GM18907 (cell line): Measurements from ENCODE around the gene KCNJ15.
"Not testable (repeated sequence)": the region's sequence is repeated elsewhere in the genome, so short reads cannot be mapped to it uniquely, and the experiment has no call there.

ENCODE experiments used
- ATAC-seq: cut with Tn5 transposase; IDR thresholded peaks from one replicate; pipeline ENCODE4 v1.9.1; 2021; ENCODE audit warnings: mild to moderate bottlenecking, moderate library complexity; ENCODE audit not compliant: unreplicated experiment

Gene KCNJ15

DNA sequence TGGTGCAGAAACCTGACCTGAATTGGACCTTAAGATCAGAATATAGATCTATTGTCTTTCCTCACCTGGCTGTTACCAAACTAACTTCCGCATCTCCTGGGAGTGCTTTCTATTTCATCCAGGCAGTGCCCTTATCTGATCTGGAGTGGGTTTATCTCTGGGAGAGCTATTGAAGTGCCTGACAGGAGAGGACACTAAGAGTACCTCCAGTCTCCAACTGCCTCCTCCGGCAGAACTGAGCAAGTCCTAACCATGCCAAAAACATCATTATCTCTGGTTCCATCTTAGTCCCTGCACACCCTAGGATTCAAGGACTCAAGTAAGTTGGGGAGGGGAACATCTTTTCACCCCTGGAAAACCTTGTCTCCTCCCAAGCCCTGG is 12.4 kb upstream of the KCNJ15 start:
- ATAC-seq = no peak

DNA sequence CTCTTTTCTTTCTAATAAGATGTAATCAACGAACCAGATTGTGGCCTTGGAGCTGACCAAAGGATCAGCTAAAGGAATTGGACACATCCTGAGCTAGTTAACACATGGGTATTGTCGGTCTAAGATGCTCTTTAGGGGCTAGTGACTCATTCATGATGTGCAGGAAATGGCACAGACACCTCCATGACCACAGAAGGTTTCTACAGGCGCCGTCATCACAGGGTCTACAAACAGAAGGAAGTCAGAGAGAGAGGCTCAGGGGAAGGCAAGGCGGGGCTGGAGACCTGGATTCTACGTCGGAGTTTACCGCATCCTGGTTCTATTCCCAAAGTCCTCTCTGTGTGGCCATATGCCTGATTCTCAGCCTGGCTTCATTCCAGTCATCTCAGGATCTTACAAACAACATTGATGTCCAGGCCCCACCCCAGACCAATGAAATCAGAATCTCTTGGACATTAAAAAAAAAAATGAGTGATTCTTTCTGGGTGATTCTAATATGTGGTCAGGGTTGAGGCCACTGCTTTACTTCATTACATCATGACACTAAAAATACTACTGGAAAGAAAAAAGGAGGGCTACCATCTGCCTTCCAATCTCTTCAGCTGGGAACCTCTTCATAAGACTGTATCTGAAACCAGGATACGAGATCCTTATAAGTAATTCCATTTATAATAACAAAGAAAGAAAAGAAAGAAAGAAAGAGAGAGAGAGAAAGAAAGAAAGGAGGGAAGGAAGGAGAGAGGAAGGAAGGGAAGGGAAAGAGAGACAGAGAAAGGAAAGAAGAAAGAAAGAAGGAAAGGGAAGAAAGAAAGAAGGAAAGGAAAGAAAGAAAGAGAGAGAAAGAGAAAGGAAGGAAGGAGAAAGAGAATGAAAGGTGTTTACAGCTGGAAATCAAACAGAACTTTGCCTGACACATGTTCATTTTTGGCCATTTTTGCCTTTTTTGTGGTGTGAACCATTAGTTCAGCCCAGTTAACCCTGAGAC is 11.6 kb upstream of the KCNJ15 start:
- peak; percentile 89 for ATAC-seq

- ATAC-seq = no peak
Measured at GRCh38 chr21:38246511-38246910, 10.3 kb upstream of the KCNJ15 start.

DNA sequence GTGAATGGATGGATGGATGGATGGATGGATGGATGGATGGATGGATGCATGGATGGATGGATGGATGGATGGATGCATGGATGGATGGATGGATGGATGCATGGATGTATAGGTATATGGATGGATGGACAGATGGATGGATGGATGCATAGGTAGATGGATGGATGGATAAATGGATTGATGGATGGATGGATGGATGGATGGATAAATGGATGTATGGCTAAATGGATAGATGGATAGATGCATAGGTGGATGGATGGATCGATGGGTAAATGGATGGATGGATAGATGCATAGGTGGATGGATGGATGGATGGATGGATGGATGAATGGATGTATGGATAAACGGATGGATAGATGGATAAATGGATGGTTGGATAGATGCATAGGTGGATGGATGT is 9.7 kb upstream of the KCNJ15 start:
- ATAC-seq = not testable (repeated sequence)

DNA sequence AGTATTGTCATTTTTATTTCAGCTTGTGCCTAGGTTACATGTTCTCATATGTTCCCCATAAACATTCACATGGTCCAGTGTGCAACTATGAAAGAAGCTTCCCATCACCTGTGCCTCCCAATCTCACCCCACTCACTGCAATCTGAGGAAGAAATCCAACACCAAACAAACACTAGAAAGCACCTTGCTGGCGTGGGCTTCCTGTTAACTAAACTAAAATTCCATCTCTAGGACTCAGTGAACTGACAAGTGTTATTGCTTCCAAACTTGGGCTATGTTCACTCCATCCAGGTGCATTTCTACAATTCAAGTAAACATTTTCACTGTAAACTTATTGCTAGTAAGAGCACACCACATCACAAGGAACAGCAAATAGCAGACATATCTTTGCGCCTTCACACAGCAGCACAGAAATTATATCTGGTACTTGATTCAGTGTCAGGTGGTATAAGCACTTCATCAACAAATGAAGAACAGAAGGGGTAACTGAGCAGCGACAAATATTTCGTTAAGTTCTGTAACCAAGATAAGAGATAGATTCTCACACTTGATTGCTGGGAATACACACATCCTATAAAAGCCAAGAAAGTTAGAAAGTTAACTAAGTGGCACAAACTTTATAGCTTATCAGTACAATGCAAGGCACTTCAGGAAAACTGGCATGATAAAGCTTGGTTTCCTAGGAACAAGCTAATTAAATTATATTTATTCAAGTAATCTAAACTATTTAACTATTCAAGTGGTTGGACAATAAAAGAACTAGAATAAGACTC is 8.9 kb upstream of the KCNJ15 start:
- ATAC-seq = no peak

- peak; percentile 76 for ATAC-seq
Measured at GRCh38 chr21:38249256-38249655, 7.5 kb upstream of the KCNJ15 start.

GRCh38 chr21:38249696-38250278 is 7.0 kb upstream of the KCNJ15 start:
- no peak for ATAC-seq

DNA sequence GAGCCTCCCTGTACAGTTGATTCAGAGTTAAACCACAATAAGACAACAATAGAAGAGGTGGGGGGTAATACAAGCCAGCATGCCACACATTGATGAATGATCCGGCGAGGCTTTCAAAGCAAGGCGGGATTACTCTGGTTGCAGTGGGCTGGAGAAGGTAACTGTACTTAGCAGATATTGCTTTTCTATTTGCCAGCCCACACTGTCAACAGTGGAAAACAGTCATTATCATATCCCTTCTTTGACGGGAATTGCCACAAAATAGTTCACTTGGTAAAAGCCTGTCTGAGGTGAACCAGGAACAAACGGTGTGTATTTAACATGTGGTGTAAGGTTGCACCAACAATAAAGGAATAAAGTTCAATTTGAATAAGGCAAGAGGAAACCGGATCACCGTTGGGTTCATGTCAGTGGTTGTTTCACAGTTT is 5.8 kb upstream of the KCNJ15 start:
- ATAC-seq = no peak

DNA sequence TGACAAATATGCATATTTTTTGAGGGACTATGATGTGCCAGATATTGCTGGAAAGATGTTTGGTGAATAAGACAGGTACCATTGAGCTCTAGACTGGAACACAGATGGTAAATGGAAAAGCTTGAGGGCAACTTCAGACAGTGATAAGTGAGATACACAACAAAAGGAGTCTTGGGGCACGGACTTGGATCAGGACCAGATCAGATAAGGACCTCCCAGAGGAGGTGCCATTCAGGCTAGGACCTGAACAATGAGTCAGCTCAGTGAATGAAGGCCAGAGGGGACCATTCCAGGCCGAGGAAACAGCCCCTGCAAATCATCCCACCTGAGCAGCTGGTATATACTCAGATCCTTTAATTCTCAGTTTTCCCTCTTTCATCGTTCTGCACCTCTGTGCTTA is 1.8 kb upstream of the KCNJ15 start:
- no peak for ATAC-seq

DNA sequence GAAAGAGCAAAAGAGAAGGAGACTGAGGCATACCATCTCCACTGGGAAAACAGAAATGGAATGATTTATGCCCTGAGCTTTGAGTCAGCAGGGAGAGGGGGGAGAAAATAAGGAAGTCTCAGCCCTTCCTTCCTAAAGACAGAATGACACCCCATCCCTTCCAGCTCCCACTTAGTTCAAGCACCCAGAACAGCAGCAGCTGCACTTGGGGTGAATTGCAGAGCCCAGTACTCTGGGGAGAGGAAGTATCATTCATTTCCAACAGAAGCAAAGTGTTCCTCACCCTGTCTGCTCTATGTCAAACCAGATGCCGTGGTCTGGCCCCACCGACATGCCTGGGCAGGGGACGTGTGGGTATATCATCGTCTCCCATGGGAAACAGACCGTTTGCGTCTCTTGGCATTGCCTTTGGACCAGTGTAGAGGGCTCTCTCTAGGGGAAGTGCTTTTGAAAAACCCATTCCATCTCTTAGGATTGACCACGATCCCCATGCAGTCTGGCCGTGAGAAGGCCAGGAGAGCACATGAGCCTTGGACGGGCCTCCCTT is 1.1 kb upstream of the KCNJ15 start:
- no peak for ATAC-seq

- ATAC-seq = no peak
Measured at GRCh38 chr21:38257667-38258066, 876 bp downstream of the KCNJ15 start.

DNA sequence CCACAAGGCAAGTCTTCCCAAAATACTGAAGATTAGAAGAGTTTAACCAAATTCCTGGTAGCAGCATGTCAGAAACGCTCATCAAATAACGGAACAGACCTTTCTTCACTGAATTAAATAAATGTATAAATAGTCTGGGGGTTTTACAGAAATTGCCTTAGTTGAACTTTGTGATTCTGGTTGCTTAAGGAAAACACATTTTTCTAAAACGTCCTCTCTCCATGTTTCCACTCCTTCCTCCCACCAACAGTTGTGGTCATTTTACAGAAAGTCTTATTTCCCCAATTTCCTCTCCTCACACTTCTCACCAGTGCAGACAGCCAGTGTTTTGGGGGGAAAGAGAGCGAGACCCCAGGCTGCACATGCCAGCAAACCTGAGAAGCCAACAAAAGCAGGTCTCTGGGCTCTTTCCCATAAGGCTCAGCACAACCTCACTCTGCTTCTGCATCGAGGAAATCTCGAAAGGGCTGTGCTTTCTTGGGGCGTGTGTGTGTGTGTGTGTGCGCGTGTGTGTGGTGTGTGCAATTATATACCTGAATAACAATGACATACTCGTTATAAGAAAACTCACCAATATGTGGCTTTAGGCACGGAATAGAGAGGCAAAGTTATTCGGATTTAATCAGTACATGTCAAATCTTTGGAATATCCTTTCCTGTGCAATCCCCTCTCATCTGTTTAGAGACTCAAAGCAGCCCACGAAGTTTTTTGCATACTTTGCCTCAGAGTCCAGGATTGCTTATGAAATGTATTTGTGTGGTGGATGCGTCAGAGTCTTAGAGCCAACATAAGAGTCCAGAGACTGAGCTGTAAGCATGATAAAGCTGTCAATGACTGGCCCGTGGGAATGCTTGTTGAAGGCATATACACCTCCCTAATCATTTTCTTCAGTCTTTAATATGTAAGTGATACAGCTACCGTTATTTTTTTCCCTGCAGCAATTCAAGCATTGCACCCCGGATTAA is 2.0 kb downstream of the KCNJ15 start:
- no peak for ATAC-seq

GRCh38 chr21:38259665-38260064 is 2.9 kb downstream of the KCNJ15 start:
- no peak for ATAC-seq

DNA sequence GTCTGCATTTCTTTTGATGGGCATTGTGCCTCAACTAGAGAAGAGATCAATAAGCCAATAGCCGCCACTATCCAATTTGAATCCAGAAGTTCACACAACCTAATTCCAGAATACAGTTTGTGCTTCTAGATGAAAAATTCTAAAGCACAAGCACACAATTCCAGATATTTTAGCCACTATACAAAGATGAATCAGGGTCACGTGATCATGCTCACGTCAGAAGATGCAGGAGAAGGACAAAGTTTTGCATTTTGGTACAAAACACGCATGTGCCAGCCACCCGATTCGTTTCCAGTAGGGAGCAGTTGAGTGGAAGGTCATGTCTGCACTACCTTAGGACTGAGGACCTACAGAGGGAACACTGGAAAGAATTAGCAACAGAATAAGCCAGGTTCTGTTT is 3.6 kb downstream of the KCNJ15 start:
- no peak for ATAC-seq

DNA sequence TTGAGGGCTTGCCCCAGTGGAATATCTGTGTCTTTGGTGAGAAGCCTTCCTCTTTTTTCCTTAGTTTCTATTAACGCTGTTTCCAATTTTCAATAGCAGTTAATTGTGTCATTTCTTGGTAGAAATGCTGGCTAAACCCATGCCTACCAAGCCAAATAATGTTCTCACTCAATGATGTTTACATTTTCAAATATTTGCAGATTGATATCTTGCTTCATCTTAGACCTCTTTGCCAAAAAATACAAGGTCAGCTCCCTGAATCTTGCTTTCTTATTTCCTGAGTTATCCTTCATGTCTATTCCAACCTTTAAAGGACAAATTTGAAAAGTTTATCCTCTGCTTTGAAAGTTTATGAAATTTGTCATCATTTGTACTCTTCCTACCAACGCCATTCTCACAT is 5.1 kb downstream of the KCNJ15 start:
- ATAC-seq = no peak

DNA sequence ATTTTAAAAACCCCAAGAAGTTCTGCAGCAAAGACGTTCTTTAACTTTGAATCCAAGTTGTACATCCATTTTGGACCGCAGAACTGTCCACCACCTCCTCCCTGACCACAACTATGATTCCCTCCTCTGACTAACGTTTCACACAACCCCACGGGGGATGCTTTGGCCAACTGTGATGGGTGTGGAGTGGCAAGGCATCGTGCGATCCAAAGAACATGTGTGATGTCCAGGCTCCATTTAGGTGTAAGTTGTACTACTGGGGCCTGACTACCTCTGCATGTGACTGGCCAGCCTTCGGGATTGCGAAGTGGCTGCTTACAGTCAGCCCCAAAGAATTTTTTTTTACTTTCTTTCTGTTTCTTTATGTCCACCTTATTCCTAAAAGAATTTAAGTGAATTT is 6.7 kb downstream of the KCNJ15 start:
- ATAC-seq = no peak

- no peak for ATAC-seq
Measured at GRCh38 chr21:38264571-38264970, 7.8 kb downstream of the KCNJ15 start.

DNA sequence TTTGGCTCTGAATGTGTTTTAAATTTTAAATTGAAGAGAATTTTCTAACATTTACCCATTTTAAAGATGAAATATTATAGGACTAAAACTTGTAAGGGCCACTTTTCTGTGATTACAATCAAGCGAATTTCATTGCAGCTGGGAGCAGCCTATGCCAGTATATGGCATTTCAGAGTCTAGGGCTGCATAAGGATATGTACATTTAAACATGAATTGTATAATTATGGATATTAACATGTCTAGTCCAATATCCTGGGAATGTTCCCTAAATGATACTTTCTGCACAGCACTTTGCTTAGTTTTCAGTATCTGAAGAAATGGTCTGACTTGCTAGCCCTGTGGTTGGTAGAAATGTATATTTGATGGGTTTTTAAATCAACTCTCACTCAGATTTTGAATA is 8.4 kb downstream of the KCNJ15 start:
- ATAC-seq = no peak

GRCh38 chr21:38266732-38267131 is 9.9 kb downstream of the KCNJ15 start:
- ATAC-seq = no peak

- ATAC-seq = no peak
Measured at GRCh38 chr21:38267136-38267755, 10.5 kb downstream of the KCNJ15 start.
